Umbilical cord (tissue), 2 donors: ENCODE results near the gene GP1BB. TPM values are rescaled to one million over a fixed set of nuclear protein-coding genes. Genes with fewer than 3 reads are reported as not detected.

Experiments used
- DNase-seq: peaks from one replicate; pipeline ENCODE4 v3.0.0-alpha.2; 2015; ENCODE audit warnings: low spot score
- total RNA-seq: library from RNA; depleted of rRNA; stranded (reverse); fragments of >200 nt; gene quantifications from one replicate; pipeline ENCODE4 v1.2.3, GENCODE V29; 2014; ENCODE audit warnings: low replicate concordance; ENCODE audit not compliant: insufficient read depth

Gene GP1BB
- total RNA-seq, 1 donor from 2014 or later = 3.4 TPM

- DNase-seq = no peak
Observed at GRCh38 chr22:19727310-19728150, 4.2 kb downstream of the GP1BB start.

- DNase-seq = no peak
Observed at GRCh38 chr22:19728271-19728670, 4.9 kb downstream of the GP1BB start.

GRCh38 chr22:19728836-19729235 is 5.5 kb downstream of the GP1BB start:
- no peak for DNase-seq

- no peak for DNase-seq
Observed at GRCh38 chr22:19729507-19729906, 6.2 kb downstream of the GP1BB start.

GRCh38 chr22:19730198-19730597 is 6.9 kb downstream of the GP1BB start:
- DNase-seq = no peak

- DNase-seq = peak; percentile 77
Observed at GRCh38 chr22:19730655-19731360, 7.5 kb downstream of the GP1BB start.

GRCh38 chr22:19731361-19732135 is 8.2 kb downstream of the GP1BB start:
- no peak for DNase-seq

GRCh38 chr22:19732403-19733113 is 9.2 kb downstream of the GP1BB start:
- DNase-seq = no peak

GRCh38 chr22:19733755-19734154 is 10.4 kb downstream of the GP1BB start:
- no peak for DNase-seq

- no peak for DNase-seq
Observed at GRCh38 chr22:19734163-19734562, 10.8 kb downstream of the GP1BB start.

GRCh38 chr22:19734837-19735382 is 11.6 kb downstream of the GP1BB start:
- no peak for DNase-seq

- DNase-seq = no peak
Observed at GRCh38 chr22:19735665-19736510, 12.5 kb downstream of the GP1BB start.

- no peak for DNase-seq
Observed at GRCh38 chr22:19737846-19738663, 14.7 kb downstream of the GP1BB start.

GRCh38 chr22:19738664-19739447 is 15.5 kb downstream of the GP1BB start:
- no peak for DNase-seq

- no peak for DNase-seq
Observed at GRCh38 chr22:19739448-19739895, 16.1 kb downstream of the GP1BB start.

GRCh38 chr22:19739911-19740449 is 16.6 kb downstream of the GP1BB start:
- no peak for DNase-seq

- DNase-seq = no peak
Observed at GRCh38 chr22:19740586-19740985, 17.2 kb downstream of the GP1BB start.

GRCh38 chr22:19741053-19741452 is 17.7 kb downstream of the GP1BB start:
- no peak for DNase-seq
